GM21528 (cell line): Measurements from ENCODE around the gene REEP6.
"Not testable (repeated sequence)": the region's sequence is repeated elsewhere in the genome, so short reads cannot be mapped to it uniquely, and the experiment has no call there.

Experiments
- ATAC-seq: cut with Tn5 transposase; IDR thresholded peaks from one replicate; pipeline ENCODE4 v1.9.1; 2021; ENCODE audit warnings: mild to moderate bottlenecking, moderate library complexity; ENCODE audit not compliant: unreplicated experiment, low FRiP score

REEP6 gene

DNA sequence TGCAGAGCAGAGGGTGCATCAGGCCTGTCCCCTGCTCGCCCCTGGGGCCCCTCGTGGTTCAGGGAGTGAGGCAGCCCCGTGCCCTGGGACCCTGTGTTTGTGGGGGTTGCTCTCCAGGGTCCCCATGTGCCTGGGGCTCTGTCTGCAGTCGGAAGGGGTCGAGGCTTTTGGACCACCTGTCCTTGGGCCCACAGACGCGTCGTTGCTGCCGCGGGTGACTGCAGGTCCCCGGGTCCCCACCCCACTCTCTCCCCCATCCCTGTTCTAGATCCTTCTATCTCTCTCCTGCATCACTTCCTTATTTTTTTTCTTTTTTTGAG, 2.7 kb upstream of the REEP6 start:
- ATAC-seq, result no peak

DNA sequence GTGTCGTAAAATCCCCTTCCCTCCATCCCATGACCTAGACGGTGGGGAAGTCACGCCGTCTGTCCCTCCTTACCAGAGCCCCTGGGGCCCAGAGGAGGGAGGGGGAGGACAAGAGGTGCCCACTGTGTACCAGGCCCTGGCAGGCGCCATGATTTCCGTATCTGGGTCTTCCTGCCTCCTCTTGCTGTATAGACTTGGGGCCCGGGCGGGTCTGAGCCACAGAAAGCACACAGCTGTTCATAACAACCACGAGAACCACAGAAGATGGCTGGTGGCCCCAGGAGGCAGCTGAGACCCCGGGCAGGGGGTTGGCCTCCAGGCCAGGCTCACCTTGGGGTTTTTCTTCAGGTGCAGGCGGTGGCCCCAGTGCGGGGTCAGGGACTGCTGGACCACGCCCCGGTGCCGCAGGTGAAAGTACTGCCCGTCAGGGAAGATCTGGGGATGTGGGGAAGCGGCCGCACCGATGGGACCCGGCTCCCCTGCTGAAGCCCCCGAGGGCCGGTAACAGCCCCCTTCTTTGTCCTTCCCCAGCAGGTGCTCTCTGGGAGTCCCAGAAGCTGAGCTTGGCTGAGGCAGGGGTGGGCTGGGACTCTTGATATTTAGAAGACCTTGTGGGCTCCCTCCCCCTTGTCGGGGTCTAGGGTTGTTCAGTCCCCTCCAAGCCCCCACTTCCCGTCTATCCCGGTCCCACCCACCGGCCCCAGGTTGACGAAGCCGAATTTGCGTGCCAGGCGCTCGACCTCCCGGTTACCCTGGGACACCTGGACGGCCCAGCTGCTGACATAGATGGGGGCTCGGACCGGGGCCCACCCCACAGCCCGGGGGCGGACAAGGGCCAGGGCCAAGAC, 1.3 kb upstream of the REEP6 start:
- no peak for ATAC-seq

DNA sequence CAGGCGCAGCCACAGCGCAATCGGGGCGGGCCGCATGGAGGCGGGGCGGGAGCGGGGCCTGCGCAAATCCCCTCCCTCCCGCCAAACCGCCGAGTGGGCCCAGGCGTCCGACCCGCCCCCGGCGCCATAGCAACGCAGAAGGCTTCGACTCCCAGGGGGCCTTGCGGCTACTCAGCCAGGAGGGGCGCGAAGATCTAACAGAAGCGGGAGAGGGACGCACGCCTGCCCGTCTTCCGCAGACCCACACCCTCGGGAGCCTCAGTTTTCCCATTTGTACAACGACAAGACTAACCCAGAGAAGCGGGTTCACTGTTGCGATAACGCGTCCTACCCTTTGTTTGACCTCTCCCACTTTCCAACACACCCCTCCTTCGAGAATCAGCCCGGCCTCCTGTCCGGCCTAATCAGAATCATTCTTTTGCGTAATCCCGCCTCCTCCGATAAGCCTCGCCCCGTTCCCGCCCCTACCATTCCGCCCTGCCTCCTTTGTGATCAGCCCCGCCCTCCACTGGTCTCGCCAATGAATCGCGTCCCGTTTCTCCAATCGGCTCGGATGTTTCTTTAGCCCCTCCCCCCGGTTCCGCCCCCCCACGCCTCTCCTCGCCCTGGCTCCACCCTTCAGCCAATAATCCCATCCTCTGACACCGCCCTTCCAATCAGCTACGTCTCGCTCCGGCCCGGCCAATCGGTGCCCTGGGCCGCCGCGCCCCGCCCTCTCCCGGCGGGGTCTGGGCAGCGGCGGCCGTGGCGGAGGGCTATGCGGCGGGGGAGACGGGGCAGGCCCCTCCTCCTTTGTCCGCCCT, 469 bp upstream of the REEP6 start, which contains the start of gene PCSK4:
Gene PCSK4, minus strand, starts transcription at position 40 of the 803 bp plus-strand sequence. Its CDS starts 4 bp downstream, at position 36.
- ATAC-seq, result peak; percentile 76

DNA sequence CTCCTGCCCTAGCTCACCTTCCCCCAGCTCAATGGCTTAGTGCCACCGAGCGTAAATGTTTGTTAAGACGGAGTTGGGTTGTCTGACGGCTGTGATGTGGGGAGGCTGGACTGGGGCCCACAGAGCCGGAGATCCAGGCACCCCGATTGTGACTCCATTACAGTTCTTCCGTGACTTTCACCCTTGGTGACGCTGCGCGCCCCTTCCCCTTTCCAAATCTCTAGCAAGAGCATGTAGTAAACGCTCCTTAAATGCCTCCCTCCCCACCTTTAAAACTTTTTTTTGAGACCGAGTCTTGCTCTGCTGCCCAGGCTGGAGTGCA, 829 bp downstream of the REEP6 start:
- ATAC-seq, result no peak

DNA sequence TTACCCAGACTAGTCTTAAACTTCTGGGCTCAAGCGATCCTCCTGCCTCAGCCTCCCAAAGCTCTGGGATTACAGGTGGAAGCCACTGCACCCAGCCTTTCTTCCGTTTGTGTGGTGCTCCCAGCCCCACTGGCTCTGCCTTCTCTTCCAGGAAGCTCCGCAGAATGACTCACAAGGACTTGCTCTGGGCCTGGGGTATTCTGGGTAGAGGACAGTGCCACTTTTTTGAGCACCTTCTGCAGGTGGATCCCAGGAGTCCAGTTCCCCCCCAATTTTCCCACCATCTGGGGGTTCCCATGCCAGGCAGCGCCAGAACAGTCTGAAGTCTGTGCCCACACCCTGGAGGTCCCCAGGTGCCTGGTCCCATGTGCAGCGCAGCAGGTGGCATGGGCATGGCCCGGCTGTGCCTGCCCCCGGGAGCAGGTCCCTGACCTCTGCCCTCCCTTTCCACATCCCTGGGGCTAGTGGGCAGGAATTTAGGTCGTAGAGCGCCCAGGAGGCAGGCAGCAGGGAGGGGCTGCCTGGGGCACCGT, 1.6 kb downstream of the REEP6 start:
- ATAC-seq, result no peak

DNA sequence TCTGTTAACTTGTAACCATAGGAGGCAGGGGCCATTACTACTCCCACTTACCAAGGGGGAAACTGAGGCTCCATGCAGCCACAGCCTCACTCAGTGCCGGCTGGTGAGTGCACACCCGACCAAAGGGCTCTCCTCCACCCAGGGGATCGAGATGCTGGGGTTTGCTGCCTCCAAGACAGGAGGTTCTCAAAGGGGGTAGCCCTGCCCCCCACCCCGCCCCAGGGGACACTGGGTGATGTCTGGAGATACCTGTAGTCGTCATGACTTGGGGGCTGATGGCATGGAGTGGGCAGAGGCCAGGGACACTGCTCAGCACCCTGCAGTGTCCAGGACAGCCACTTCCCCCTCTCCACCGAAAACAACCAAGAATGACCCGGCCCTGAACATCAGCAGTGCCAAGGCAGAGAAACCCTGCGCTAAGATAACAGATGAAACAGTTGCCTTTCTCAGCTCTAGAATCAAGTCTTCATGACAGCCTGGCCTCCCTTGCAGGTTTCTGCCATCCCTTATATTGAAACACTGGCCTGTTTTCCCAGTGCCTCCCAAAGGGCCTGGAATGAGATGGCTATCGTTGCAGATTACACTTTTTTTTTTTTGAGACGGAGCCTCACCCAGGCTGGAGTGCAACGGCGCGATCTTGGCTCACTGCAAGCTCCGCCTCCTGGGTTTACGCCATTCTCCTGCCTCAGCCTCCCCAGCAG, 3.3 kb downstream of the REEP6 start:
- ATAC-seq, result no peak

DNA sequence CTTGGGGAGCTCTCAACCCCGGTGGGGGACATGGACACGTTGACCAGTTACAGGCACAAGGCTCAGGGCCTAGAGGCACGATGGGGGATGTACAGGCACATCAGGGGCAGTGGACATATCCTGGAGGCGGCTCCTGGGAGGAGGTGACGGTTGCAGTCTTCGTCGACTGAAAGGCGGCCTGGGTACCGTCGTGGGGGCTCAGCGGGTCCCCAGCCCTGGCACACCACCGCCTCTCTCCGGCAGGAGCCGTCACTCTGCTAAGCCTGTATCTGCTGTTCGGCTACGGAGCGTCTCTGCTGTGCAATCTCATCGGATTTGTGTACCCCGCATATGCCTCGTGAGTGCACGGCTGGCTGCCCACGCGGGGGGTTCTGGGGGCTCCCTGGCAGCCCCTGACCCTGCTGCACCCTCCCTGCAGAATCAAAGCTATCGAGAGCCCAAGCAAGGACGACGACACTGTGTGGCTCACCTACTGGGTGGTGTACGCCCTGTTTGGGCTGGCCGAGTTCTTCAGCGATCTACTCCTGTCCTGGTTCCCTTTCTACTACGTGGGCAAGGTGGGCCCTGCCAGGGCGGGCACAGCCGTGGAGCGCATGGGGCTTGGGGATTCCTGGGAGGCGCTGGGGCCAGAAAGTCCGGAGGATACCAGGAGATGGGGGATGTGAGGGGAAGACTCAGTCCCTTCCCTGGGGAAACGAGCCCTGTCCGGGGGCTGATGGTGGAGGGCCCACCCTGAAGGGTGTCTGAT, 4.2 kb downstream of the REEP6 start:
- no peak for ATAC-seq

DNA sequence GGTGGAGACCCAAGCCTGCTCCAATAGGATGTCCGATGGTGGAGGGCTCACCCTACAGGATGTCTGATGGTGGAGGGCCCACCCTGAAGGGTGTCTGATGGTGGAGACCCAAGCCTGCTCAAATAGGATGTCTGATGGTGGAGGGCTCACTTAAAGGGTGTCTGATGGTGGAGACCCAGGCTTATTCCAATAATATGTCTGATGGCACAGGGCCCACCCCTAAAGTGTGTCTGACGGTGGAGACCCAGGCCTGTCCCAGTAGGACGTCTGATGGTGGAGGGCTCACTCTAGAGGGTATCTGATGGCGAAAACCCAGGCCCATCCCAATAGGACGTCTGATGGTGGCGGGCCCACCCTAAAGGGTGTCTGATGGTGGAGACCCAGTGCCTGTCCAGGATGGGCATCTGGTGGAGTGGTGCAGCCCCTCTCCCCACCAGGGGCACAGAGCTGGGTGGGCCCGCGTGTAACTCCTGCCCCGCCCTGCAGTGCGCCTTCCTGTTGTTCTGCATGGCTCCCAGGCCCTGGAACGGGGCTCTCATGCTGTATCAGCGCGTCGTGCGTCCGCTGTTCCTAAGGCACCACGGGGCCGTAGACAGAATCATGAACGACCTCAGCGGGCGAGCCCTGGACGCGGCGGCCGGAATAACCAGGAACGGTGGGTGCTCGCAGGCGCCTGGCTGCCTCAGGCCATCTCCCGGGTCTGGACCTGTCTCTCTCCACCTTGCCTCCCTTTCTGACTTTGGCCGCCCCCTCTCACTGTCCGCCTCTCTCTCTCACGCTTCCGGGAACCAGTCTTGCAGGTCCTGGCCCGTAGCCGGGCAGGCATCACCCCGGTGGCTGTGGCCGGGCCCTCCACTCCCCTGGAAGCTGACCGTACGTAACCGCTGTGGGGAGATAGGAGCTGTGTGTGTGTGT, 5.1 kb downstream of the REEP6 start:
- ATAC-seq, result no peak

DNA sequence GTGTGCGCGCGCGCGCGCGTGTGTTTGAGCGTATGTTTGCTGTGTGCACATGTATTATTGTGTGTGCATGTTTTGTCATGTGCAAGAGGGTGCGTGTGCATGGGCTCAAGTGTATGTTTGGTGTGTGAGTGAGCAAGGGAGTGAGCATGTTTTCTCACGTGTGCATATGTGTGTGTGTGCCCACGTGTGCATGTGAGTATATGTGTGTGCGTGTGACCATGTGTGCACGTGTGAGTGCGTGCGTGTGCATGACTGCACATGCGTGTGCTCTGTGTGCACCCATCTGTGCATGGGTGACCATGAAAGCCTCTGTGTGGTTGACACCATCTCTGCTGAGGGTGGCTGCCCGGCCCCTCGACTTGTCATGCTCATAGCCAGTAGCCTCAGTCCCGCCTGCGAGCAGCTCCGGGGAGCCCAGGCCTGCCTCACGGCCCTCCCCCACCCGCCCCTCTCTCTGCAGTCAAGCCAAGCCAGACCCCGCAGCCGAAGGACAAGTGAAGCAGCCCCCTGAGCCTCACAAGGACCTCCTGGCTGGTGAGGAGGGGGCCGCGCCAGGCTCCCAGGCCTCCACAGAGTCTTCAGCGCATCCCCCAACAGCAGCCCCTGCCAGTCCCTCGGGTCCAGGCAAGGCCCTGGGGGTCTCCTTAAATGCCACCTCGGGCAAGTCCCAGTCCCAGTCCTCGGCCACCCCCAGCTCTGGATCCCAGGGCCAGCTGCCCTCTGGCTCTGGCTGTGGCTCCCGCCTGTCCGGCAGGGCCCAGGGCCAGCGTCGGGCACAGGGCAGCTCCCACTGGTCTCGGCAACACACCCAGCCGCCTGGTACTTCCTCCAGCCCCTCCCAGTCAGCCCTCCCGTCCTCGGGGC, 6.0 kb downstream of the REEP6 start:
- no peak for ATAC-seq

DNA sequence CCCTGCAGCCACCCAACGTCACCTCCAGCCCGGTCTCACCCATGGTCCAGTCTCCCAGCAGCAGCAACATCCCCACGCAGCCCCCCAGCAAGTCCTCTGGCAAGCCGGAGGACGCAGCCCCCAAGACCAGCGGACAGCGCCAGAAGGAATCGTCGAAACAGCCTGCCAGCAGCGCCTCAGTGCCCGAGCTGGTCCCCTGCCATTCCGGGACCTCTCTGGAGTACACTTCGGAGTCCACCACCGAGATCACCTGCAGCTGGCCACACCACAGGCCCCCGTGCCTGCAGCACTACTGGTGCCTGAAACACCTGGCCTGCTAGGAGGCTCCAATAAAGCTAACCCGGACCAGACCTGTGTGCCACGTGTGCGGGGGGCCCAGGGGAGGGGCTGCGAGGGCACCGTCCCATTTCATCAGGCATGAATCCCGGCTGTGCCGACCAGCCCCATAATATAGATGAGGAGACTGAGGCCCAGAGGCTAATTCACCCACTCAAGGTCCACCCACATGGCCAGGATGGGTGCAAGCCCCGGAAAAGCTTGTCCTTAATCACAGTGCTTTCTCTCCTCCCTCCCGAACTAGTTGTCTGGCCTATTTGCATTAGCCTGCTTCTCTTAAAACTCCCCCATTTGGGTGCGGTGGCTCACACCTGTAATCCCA, 6.7 kb downstream of the REEP6 start:
- ATAC-seq, result no peak

DNA sequence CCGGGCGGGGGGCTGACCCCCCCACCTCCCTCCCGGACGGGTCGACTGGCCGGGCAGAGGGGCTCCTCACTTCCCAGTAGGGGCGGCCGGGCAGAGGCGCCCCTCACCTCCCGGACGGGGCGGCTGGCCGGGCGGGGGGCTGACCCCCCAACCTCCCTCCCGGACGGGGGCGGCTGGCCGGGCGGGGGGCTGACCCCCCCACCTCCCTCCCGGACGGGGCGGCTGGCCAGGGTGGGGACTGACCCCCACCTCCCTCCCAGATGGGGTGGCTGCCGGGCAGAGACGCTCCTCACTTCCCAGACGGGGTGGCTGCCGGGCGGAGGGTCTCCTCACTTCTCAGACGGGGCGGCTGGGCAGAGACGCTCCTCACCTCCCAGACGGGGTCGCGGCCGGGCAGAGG, 8.2 kb downstream of the REEP6 start:
- ATAC-seq, result not testable (repeated sequence)

DNA sequence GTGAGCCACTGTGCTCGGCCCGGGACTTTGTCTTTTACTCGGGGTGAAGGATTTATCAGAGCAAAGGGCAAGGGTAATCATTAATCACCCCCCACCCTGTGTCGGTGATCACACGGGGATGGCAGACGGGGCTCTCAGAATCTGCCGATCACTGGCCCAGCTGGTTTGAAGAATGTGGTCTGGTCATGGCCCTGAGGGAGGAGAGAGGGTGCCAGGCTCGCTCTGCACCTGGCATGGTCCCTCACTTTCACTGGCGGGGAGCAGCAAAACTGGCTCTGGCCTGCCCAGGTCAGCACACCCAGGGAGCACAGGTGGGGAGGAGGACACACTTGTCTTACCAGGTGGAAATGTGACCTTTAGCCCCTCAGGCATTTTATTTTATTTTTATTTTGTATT, 10.2 kb downstream of the REEP6 start:
- ATAC-seq, result no peak

DNA sequence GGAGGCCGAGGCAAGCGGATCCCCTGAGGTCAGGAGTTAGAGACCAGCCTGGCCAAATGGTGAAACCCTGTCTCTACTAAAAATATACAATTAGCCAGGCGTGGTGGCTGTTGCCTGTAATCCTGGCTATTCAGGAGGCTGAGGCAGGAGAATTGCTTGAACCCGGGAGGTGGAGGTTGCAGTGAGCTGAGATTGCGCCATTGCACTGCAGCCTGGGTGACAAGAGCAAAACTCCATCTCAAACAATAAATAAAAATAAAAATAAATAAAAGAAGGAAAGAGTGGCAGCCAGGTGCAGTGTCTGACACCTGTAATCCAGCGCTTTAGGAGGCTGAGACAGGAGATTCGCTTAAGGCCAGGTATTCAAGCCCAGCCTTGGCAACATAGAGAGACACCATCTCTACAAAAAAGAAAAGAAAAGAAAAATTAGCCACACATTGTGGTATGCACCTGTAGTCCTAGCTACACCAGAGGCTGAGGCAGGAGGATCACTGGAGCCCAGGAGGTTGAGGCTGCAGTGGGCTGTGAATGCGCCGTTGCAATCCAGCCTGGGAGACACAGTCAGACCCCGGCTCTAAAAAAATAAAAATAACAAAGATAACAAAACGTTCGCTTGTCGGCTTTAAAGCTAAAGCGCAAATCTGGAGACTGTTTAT, 11.6 kb downstream of the REEP6 start:
- no peak for ATAC-seq

DNA sequence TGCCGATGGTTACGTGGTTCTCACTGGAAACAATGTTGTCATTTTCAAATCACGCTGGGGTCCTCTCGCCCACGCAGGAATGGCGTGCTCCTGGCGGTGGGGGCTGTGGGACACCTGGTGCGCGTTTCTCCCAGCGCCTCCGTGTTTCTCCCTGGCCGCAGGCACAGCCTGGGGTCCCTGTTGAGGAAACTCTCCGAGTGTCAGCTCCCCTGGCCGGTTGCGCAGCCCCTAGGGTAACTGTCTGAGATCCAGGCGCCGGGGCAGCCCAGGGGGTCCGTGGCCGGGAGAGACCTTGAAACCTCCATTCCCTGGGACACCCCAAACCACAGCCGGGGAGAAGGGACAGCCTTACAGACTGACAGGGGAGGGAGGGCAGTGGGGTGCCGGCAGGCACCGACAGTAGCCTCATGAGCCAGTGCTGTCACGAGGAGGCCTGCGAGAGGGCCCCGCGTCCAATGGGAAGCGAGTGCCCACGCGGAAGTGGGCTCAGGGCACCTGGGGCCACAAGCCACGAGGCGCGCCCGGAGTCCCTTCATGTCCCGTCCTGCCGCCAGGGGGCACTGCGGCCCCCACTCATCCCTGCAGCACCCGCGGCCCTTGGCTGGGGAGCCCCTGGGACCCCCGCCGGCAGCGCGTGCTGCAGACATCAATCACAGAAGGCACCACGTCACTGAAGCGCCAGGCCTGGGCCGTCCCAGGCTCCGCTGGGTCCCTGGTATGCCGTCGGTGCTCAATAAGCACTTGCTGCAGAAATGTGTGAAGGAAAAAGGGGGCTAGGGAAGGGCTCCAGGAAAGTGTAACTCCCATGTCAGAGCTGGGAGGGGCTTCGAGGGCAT, 12.3 kb downstream of the REEP6 start:
- ATAC-seq, result no peak

DNA sequence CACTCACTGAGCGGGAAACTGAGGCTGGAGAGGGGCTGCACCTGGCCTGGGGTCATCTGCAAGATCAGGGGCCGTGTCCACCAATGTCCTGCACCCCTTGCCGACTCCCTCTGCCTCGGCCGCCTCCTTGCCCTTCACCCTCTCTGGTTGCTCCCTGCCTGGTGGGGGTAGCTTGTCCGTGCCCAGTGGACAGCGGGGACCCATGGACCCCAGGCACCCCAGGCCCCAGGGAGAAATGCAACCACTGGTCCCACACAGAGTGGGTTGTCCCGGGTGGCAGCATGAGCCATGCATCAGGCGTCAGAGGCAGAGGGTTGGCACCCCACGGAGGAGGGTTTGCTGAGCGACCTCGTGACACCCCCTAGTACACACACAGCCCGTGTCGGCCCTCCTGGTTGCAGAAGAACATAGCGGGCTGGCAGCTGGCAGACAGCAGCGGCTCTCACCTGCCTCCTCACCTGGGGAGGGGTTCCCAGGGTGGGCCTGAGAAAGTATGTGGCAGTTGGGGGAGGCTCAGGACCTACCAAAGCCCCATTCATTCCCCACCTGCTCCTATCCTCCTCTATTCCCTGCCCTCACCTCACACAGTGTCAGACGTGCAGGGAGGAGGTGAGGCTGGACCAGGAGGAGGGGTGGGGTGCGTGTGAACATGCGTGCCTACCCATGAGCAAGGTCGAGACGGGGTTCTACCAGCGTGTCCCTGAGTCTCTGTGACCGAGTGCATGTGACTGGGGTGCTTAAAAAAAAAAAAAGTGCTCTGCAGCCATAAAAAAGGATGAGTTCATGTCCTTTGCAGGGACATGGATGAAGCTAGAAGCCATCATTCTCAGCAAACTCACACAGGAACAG, 13.2 kb downstream of the REEP6 start:
- ATAC-seq, result no peak

DNA sequence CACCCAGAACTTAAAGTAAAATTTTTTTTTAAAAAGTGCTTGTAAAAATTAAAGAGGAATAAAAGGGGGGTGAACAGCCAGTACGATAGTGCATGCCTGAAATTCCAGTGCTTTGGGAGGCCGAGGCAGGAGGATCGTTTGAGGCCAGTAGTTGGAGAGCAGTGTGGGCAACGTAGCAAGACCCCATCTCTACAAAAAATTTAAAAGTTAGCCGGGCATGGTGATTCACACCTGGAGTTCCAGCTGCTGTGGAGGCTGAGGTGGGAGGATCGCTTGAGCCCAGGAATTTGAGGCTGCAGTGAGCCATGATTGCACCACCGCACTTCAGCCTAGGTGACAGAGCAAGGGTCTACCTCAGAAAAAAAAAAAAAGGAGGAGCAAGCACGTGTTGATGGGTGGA, 14.0 kb downstream of the REEP6 start:
- no peak for ATAC-seq
